ENCODE data around the gene PSKH1. TPM values are rescaled to one million over a fixed set of nuclear protein-coding genes. Genes with fewer than 3 reads are reported as not detected.
"Not testable (repeated sequence)": the region's sequence is repeated elsewhere in the genome, so short reads cannot be mapped to it uniquely, and the experiment has no call there.

PSKH1 gene
- total RNA-seq, 1 donor from 2014 or later: 15.5 TPM

- Histone ChIP-seq H3K4me3 (ENCODE audit: low read depth, low read length) (peak overlapping the region; percentile 97), H3K36me3 (ENCODE audit: control insufficient read depth, insufficient read depth, low read length) (peaks cover 3% of the 10 kb centered on the region), H3K27me3 (ENCODE audit: control insufficient read depth, insufficient read depth, low read length) (no peaks in the 10 kb centered on the region)
- DNase-seq (ENCODE audit: low read depth) (no peak), FAIRE-seq (no peak)
- TF ChIP-seq CTCF (IDR thresholded peaks at IDR 0.05; ENCODE audit: insufficient read depth, low read length, severe bottlenecking): no peak
Observed at GRCh38 chr16:67935101-67935401, 42.0 kb downstream of the PSKH1 start.

GRCh38 chr16:67935402-67936123 is 42.5 kb downstream of the PSKH1 start:
- Histone ChIP-seq H3K4me3 (ENCODE audit: low read depth, low read length) (peak overlapping the region; percentile 97), H3K27me3 (ENCODE audit: control insufficient read depth, insufficient read depth, low read length) (no peaks in the 10 kb centered on the region), H3K36me3 (ENCODE audit: control insufficient read depth, insufficient read depth, low read length) (peaks cover 3% of the 10 kb centered on the region)
- peak; percentile 70 for FAIRE-seq
- peak; percentile 96 for DNase-seq (ENCODE audit: low read depth)
- TF ChIP-seq CTCF (IDR thresholded peaks at IDR 0.05; ENCODE audit: insufficient read depth, low read length, severe bottlenecking): no peak

GRCh38 chr16:67936124-67936879 is 43.2 kb downstream of the PSKH1 start, which contains the start of gene PSMB10:
PSMB10 (minus strand) TSS chr16:67936850; CDS start chr16:67936749, 101 bp downstream.
- no peak for FAIRE-seq

GRCh38 chr16:67936880-67937605 is 44.0 kb downstream of the PSKH1 start:
- Histone ChIP-seq H3K4me3 (ENCODE audit: low read depth, low read length) (peak overlapping the region; percentile 97), H3K27me3 (ENCODE audit: control insufficient read depth, insufficient read depth, low read length) (no peaks in the 10 kb centered on the region), H3K36me3 (ENCODE audit: control insufficient read depth, insufficient read depth, low read length) (peaks cover 8% of the 10 kb centered on the region)
- peak; percentile 45 for DNase-seq (ENCODE audit: low read depth)
- no peak for FAIRE-seq
- no peak for TF ChIP-seq CTCF (IDR thresholded peaks at IDR 0.05; ENCODE audit: insufficient read depth, low read length, severe bottlenecking)

More at GRCh38 chr16:67936124-67936879, 43.2 kb downstream of the PSKH1 start, which contains the start of gene PSMB10:
- DNase-seq (ENCODE audit: low read depth): peak; percentile 29
- Histone ChIP-seq H3K27me3 (ENCODE audit: control insufficient read depth, insufficient read depth, low read length) (no peaks in the 10 kb centered on the region), H3K4me3 (ENCODE audit: low read depth, low read length) (peak within 1 kb of the TSS; percentile 97), H3K36me3 (ENCODE audit: control insufficient read depth, insufficient read depth, low read length) (peaks cover 3% of the 10 kb centered on the region)
- no peak for TF ChIP-seq CTCF (IDR thresholded peaks at IDR 0.05; ENCODE audit: insufficient read depth, low read length, severe bottlenecking)

- H3K36me3 ChIP-seq (ENCODE audit: control insufficient read depth, insufficient read depth, low read length): peaks cover 11% of the 10 kb centered on the region
- not testable (repeated sequence) for FAIRE-seq; DNase-seq (ENCODE audit: low read depth); H3K4me3 ChIP-seq (ENCODE audit: low read depth, low read length); H3K27me3 ChIP-seq (ENCODE audit: control insufficient read depth, insufficient read depth, low read length)
Observed at GRCh38 chr16:67937713-67938112, 44.7 kb downstream of the PSKH1 start.
